Measurements from ENCODE around the gene RABGAP1L.

DNA sequence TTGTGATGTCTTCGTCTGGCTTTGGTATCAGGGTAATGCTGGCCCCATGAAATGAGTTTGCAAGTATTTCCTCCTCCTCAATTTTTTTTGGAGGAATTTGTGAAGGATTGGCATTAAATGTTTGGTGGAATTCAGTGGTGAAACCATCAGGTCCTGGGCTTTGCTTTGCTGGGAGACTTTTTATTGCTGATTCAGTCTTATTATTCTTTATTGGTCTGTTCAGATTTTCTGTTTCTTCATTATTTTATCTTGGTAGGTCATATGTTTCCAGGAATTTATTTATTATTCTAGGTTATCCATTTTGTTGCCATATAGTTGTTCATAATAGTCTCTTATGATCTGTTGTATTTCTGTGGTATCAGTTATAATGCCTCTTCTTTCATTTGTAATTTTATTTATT is 126.7 kb downstream of the RABGAP1L start:
- TF ChIP-seq POLR2A (IDR thresholded peaks at IDR 0.05; ENCODE audit: extremely low read depth, insufficient read length), result no peak
- TF ChIP-seq, protein P1, sequence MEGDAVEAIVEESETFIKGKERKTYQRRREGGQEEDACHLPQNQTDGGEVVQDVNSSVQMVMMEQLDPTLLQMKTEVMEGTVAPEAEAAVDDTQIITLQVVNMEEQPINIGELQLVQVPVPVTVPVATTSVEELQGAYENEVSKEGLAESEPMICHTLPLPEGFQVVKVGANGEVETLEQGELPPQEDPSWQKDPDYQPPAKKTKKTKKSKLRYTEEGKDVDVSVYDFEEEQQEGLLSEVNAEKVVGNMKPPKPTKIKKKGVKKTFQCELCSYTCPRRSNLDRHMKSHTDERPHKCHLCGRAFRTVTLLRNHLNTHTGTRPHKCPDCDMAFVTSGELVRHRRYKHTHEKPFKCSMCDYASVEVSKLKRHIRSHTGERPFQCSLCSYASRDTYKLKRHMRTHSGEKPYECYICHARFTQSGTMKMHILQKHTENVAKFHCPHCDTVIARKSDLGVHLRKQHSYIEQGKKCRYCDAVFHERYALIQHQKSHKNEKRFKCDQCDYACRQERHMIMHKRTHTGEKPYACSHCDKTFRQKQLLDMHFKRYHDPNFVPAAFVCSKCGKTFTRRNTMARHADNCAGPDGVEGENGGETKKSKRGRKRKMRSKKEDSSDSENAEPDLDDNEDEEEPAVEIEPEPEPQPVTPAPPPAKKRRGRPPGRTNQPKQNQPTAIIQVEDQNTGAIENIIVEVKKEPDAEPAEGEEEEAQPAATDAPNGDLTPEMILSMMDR (IDR thresholded peaks at IDR 0.05; ENCODE audit: low read depth, low read length), result no peak
